Activated CD4-positive, alpha-beta T cell treated with anti-CD3 and anti-CD28 coated beads, Interleukin-2, amount 10 ng/mL, durations not matched to agents 7 days and 5 days (primary cell): ENCODE measurements around the gene LRRC55. TPM values are rescaled to one million over a fixed set of nuclear protein-coding genes. Genes with fewer than 3 reads are reported as not detected.

Experiments
- CTCF ChIA-PET: fragments of 350-600 bp; sonication (Branson Sonifier 250); formaldehyde crosslinking; loops from one replicate; lab custom pipeline; 2021; ENCODE audit warnings: antibody characterized with exemption; lab: Charles Lee
- POLR2A ChIA-PET: fragments of 350-600 bp; sonication (Branson Sonifier 250); formaldehyde crosslinking; loops from one replicate; lab custom pipeline; 2021; ENCODE audit warnings: antibody characterized with exemption; lab: Charles Lee
- DNase-seq: peaks from one replicate; pipeline ENCODE4 v3.0.0-alpha.2; 2020
- H3K27ac Mint-ChIP-seq: one replicate; pipeline ENCODE4 v1.8.0; 2021; ENCODE audit warnings: mild to moderate bottlenecking, moderate library complexity, mixed read lengths
- H3K27me3 Mint-ChIP-seq: one replicate; pipeline ENCODE4 v1.8.0; 2021; ENCODE audit warnings: mixed read lengths
- H3K36me3 Mint-ChIP-seq: one replicate; pipeline ENCODE4 v1.8.0; 2021; ENCODE audit warnings: low read depth, mixed read lengths
- H3K4me1 Mint-ChIP-seq: one replicate; pipeline ENCODE4 v1.8.0; 2021; ENCODE audit warnings: mixed read lengths
- H3K4me3 Mint-ChIP-seq: one replicate; pipeline ENCODE4 v1.8.0; 2021; ENCODE audit warnings: mild to moderate bottlenecking, moderate library complexity, mixed read lengths
- H3K9me3 Mint-ChIP-seq: one replicate; pipeline ENCODE4 v1.8.0; 2021; ENCODE audit warnings: mixed read lengths
- total RNA-seq, 2 experiments: library from RNA; stranded (reverse); gene quantifications; one replicate each; pipeline ENCODE4 v1.2.3, GENCODE V29; 2021

LRRC55 gene, protein sequence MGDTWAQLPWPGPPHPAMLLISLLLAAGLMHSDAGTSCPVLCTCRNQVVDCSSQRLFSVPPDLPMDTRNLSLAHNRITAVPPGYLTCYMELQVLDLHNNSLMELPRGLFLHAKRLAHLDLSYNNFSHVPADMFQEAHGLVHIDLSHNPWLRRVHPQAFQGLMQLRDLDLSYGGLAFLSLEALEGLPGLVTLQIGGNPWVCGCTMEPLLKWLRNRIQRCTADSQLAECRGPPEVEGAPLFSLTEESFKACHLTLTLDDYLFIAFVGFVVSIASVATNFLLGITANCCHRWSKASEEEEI
- total RNA-seq = not detected

DNA sequence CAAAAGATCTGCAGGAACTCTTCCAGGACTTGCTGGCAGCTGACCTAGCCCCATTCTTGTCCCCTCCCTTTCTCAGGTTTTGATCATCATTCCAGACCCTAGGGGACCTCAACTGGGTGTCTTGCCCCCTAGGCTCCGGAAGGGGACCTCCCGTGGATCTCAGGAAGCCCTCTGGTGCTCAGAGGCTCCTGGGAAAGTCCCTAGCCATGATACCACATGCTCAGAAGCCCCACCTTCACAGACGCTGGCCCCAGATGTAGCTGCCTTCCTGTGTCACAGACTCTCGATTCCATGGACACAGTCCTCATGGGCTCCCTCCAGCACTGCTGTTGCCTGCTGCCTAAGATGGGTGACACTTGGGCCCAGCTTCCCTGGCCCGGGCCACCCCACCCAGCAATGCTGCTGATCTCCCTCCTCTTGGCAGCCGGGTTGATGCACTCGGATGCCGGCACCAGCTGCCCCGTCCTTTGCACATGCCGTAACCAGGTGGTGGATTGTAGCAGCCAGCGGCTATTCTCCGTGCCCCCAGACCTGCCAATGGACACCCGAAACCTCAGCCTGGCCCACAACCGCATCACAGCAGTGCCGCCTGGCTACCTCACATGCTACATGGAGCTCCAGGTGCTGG, at the start of gene LRRC55:
LRRC55 (plus strand) TSS at position 276 of the 628 bp plus-strand sequence; CDS start at position 346, 70 bp downstream.
- no peaks in the 10 kb centered on the region for H3K9me3 Mint-ChIP-seq
- peaks cover 25% of the 10 kb centered on the region for H3K27me3 Mint-ChIP-seq
- POLR2A ChIA-PET = no interaction called here
- no peaks in the 10 kb centered on the region for H3K36me3 Mint-ChIP-seq
- CTCF ChIA-PET = no interaction called here
- no peak for DNase-seq
- no peak within 1 kb of the TSS for H3K4me3 Mint-ChIP-seq
- H3K27ac Mint-ChIP-seq = no peak within 1 kb of the TSS
- no peaks in the 10 kb centered on the region for H3K4me1 Mint-ChIP-seq

DNA sequence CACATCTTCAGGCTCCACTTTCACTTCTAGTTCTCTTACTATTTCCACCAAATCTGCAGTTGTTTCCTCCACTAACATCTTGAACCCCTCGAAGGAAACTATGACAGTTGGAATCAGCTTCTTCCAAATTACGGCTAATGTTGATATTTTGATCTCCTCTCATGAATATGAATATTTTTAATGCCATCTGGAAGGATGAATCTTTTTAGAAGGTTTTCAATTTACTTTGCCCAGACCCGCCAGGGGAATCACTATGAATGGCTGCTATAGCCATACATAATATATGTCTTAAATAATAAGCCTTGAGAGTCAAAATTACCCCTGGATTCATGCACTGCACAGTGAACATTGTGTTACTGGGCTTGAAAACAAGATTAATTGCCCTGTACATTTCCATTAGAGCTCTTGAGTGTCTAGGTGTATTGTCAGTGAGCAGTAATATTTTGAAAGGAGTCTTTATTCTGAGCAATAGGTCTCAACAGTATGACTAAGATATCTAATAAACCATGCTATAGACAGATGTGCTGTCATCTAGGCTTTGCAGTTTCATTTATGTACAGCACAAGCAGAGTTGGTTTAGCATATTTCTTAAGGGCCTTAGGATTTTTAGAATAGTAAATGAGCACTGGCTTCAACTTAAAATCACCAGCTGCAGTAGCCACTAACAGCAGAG, 48.3 kb upstream of the LRRC55 start:
- no peak for DNase-seq
- H3K36me3 Mint-ChIP-seq = no peaks in the 10 kb centered on the region
- POLR2A ChIA-PET = no interaction called here
- no peak overlapping the region for H3K4me3 Mint-ChIP-seq
- CTCF ChIA-PET = interaction anchor here (1.3 kb wide), 1 partner anchor 51 kb away, joined by 5 read pairs; no protein-coding TSS in a partner anchor
- peaks cover 2% of the 10 kb centered on the region for H3K27me3 Mint-ChIP-seq
- no peak overlapping the region for H3K27ac Mint-ChIP-seq
- no peaks in the 10 kb centered on the region for H3K4me1 Mint-ChIP-seq
- H3K9me3 Mint-ChIP-seq = no peaks in the 10 kb centered on the region

DNA sequence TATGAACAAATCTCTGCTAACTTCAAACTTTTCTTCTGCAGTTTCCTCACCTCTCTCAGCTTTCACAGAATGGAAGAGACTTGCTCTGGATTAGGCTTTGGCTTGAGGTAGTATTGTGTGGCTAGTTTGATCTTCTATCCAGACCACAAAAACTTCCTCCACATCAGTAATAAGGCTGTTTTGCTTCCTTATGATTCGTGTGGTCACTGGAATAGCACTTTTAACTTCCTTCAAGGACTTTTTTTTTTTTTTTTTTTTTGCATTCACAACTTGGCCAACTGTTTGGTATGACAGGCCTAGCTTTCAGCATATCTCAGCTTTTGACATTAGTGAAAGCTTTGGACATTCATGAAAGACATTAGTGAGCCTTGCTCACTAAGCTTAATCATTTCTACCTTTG, 47.5 kb upstream of the LRRC55 start:
- ChIA-PET POLR2A (no interaction called here), CTCF (interaction anchor here (1.3 kb wide), 1 partner anchor 50 kb away, joined by 5 read pairs; no protein-coding TSS in a partner anchor)
- Mint-ChIP-seq H3K27ac (no peak overlapping the region), H3K4me1 (no peaks in the 10 kb centered on the region), H3K9me3 (no peaks in the 10 kb centered on the region), H3K36me3 (no peaks in the 10 kb centered on the region), H3K27me3 (peaks cover 3% of the 10 kb centered on the region), H3K4me3 (no peak overlapping the region)
- no peak for DNase-seq

DNA sequence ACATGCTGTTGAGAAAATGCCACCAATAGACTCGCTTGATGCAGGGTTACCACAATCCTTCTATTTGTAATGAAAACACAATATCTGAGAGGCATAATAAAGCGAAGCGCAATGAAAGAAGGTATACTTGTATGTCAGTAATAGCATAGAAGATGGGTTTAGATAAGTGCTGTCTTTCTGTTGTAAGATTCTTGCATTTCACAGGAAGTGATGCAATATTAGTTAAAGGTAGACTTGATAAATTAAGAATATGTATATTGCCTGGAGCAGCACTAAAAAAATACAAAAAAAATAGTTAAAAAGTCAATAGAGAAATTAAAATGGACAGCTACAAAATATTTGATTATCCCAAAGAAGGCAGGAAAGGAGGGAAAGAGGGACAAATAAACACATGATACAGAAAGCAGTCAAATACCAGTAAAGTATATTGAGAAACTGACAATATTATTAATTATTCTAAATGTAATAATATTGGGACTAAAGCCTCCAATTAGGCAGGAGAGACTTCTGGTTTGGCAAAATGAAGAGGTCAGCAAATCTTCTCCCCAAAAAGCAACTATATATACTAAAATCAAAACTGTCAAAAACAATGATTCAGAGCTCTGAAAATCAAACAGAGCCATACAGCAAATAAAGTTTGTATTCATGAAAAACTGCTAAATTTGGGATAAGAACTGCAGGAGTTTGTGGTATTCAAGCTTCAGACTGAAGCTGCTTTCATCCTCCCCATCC, 46.6 kb upstream of the LRRC55 start:
- ChIA-PET POLR2A (no interaction called here), CTCF (interaction anchor here (1.3 kb wide), 1 partner anchor 49 kb away, joined by 5 read pairs; no protein-coding TSS in a partner anchor)
- H3K27ac Mint-ChIP-seq = no peak overlapping the region
- H3K9me3 Mint-ChIP-seq = no peaks in the 10 kb centered on the region
- peaks cover 2% of the 10 kb centered on the region for H3K27me3 Mint-ChIP-seq
- no peaks in the 10 kb centered on the region for H3K36me3 Mint-ChIP-seq
- H3K4me1 Mint-ChIP-seq = no peaks in the 10 kb centered on the region
- no peak overlapping the region for H3K4me3 Mint-ChIP-seq
- DNase-seq = no peak

DNA sequence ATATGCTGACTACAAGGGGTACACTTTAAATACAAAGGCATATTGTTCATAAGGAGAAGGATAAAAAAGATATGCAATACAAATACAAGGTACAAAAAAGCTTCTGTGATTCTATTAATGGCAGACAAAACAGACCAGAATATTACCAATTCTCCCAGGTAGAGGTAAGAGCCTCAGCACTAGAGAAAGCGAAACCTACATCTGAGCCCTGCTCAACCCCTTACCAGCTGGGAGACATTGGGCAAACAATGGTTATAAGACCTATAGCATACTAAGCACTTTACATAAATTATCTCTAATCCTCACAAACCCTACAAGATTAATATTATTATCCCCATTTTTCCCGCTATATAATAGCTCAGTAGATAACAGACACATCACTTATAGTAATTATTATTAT, 41.2 kb upstream of the LRRC55 start:
- CTCF ChIA-PET = no interaction called here
- H3K4me3 Mint-ChIP-seq = no peak overlapping the region
- DNase-seq = no peak
- no peaks in the 10 kb centered on the region for H3K4me1 Mint-ChIP-seq
- no peak overlapping the region for H3K27ac Mint-ChIP-seq
- no peaks in the 10 kb centered on the region for H3K9me3 Mint-ChIP-seq
- H3K36me3 Mint-ChIP-seq = no peaks in the 10 kb centered on the region
- POLR2A ChIA-PET = no interaction called here
- peaks cover 5% of the 10 kb centered on the region for H3K27me3 Mint-ChIP-seq

DNA sequence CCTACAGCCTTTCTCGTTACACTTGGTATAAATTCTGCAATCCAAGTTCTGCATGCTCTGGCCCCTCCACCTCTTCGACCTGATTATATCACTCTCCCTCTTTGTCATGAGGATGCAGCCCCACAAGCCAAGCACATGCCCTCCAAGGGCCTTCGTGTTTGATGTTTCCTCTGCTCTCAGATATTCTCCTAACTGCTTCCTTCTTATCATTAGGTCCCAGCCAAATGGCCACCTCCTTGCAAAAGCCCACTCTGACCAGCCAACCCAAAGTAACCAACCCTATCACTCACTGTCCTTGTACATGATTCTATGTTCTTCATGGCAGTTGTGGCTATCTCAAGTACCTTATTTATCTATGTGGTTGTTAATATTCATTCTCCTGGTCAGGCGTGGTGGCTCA, 38.3 kb upstream of the LRRC55 start:
- Mint-ChIP-seq H3K27ac (no peak overlapping the region), H3K27me3 (peaks cover 5% of the 10 kb centered on the region), H3K4me3 (no peak overlapping the region), H3K36me3 (no peaks in the 10 kb centered on the region), H3K9me3 (no peaks in the 10 kb centered on the region), H3K4me1 (no peaks in the 10 kb centered on the region)
- ChIA-PET CTCF (no interaction called here), POLR2A (no interaction called here)
- no peak for DNase-seq

DNA sequence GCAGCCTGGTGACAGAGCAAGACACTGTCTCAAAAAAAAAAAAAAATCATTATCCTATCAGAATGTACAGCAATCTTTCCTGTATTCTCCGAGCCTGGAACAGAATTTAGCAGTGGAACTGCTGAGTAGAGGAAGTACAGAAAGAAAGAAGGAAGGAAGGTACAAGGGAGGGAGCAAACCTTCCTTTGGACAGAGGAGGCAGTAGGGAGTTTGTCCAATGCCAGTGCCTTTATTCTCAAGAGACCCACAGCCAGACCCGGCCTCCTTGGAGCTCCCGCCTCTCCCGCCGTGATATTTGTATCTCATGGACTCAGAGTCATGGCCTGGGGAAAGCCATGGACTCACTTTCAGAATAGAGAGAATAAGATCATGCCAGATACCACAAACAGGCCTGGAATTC, 37.7 kb upstream of the LRRC55 start:
- no peaks in the 10 kb centered on the region for H3K4me1 Mint-ChIP-seq
- POLR2A ChIA-PET = no interaction called here

DNA sequence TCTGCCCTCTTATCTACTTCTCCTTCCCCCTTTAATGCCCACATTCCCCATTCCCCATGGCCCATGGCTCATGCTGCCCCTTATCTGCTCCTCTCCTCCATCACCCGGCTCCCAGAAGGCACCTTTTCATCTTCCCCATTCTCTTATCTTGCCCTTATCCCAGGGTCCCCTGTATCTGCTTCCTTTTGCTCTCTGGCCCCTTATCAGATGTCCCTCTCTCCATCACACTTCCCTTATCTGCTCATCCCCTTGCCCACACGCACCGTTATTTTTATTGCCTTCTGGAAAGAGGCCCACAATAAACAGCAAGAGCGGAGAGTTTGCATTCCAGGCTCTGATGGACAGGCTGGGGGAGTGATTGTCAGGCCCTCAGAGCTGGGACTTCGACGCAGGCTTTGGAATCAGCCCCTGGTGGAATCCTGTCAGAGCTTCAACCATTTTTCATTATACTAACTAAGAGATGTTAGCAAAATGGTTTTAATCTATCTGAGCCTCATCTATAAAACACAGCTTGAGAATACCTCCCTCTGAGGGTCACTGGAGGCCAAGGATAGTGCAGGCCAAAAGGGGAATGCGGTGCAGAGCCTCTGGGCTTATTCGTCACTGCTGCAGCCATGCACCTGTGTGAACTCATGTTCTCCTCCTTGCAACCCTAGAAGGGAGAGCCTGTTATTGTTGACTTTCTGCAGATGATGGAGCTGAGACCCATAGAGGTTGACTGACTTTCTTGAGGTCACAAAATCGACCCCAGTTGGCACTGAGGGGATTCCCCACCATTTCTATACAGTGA, 37.0 kb upstream of the LRRC55 start:
- POLR2A ChIA-PET = no interaction called here
- CTCF ChIA-PET = no interaction called here
- no peak for DNase-seq
- Mint-ChIP-seq H3K4me1 (no peaks in the 10 kb centered on the region), H3K27me3 (peaks cover 3% of the 10 kb centered on the region), H3K9me3 (no peaks in the 10 kb centered on the region), H3K36me3 (no peaks in the 10 kb centered on the region), H3K27ac (no peak overlapping the region), H3K4me3 (no peak overlapping the region)

More for the DNA sequence above, 37.7 kb upstream of the LRRC55 start:
- CTCF ChIA-PET = no interaction called here
- no peak overlapping the region for H3K27ac Mint-ChIP-seq
- H3K27me3 Mint-ChIP-seq = peaks cover 3% of the 10 kb centered on the region
- DNase-seq = no peak
- H3K9me3 Mint-ChIP-seq = no peaks in the 10 kb centered on the region
- H3K36me3 Mint-ChIP-seq = no peaks in the 10 kb centered on the region
- no peak overlapping the region for H3K4me3 Mint-ChIP-seq

DNA sequence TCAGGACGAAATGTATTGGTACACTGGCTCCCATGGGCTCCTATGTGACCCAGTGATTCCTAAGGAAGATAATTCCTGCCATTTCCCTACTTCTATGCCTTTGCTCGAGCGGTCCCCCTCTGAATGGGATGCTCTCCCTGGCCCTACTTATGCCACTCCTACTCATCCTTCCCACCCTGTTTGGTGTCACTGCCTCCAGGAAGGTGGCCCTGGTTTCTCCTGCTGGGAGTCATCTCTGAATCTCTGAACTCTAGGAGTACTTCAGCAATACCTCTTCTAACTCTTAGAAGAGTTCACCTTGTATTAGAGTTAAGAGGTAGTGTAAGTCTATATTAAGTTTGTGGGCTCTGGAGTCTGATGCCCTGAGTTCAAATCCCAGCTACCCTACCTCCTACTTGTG, 35.5 kb upstream of the LRRC55 start:
- H3K27ac Mint-ChIP-seq = no peak overlapping the region
- ChIA-PET CTCF (interaction anchor here (1.0 kb wide), 1 partner anchor 17 kb away, joined by 3 read pairs; no protein-coding TSS in a partner anchor), POLR2A (no interaction called here)
- H3K9me3 Mint-ChIP-seq = no peaks in the 10 kb centered on the region
- no peak overlapping the region for H3K4me3 Mint-ChIP-seq
- DNase-seq = no peak
- no peaks in the 10 kb centered on the region for H3K36me3 Mint-ChIP-seq
- no peaks in the 10 kb centered on the region for H3K4me1 Mint-ChIP-seq
- peaks cover 3% of the 10 kb centered on the region for H3K27me3 Mint-ChIP-seq

DNA sequence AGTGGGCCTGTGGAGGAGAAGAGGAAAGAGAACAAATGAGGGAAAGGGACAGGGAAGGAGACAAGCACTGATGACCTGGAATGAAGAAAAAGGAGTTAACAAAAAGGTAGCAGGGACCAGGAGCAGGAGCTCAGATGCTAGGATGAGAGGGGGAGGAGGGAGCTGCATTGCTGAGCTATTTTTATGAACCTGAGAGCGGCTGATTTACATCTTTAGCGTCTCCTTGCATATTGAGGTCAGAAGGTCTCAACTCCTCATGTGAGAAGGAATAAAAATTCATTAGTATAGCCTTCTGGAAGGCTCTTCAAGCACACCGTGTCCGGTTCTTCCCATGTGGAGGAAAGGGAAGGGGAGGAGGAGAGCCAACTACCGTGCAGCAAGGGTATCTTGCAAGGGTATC, 33.1 kb upstream of the LRRC55 start:
- Mint-ChIP-seq H3K27me3 (no peaks in the 10 kb centered on the region), H3K36me3 (no peaks in the 10 kb centered on the region), H3K4me1 (no peaks in the 10 kb centered on the region), H3K4me3 (no peak overlapping the region), H3K27ac (no peak overlapping the region), H3K9me3 (no peaks in the 10 kb centered on the region)
- POLR2A ChIA-PET = no interaction called here
- CTCF ChIA-PET = no interaction called here
- DNase-seq = no peak

DNA sequence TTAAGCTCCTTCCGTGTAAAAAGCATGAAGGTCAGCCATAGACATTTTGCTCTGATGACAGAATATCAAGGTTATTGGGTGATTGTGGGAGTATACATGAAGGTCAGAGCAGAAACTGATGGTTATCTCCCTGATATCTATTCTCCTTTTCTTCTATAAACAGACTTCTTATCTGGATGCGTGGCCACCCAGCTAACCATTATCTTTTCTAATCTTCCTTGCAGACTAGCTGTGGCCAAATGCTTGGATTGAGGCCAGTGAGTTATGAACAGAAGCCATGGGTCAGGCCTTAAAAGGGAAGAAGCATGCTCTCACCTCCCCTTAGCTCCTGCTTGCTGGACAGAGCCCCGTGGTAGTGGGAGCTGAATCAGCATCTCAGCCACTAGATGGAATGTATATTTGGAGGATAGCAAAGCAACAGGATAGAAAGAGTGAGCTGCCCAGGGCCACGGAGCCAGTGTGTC, 31.3 kb upstream of the LRRC55 start:
- CTCF ChIA-PET = interaction anchor here (0.9 kb wide), 1 partner anchor 23 kb away, joined by 3 read pairs; no protein-coding TSS in a partner anchor

DNA sequence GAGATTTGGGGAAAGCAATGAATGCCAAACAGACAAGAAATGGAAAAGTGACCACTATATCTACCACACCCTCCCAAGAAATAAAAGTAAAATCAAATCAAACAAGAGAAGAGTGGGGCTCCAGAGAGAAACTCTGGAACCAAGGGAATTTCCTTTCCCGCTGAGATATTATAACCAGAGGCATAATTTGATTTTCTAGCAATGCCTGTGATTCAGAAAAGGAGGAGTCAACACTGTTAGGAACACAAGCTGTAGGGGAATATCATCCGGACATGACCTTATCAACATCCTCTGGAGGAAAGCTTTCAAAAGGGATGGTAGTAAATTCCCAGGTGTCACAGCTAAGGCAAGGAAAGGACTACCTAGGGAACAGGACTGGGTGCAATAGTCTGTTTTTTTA, 29.6 kb upstream of the LRRC55 start:
- H3K4me1 Mint-ChIP-seq = no peaks in the 10 kb centered on the region
- CTCF ChIA-PET = no interaction called here
- H3K9me3 Mint-ChIP-seq = no peaks in the 10 kb centered on the region
- DNase-seq = no peak
- POLR2A ChIA-PET = no interaction called here
- no peak overlapping the region for H3K4me3 Mint-ChIP-seq
- peaks cover 10% of the 10 kb centered on the region for H3K27me3 Mint-ChIP-seq
- no peak overlapping the region for H3K27ac Mint-ChIP-seq
- H3K36me3 Mint-ChIP-seq = no peaks in the 10 kb centered on the region

More for the DNA sequence above, 31.3 kb upstream of the LRRC55 start:
- Mint-ChIP-seq H3K4me3 (no peak overlapping the region), H3K36me3 (no peaks in the 10 kb centered on the region), H3K4me1 (no peaks in the 10 kb centered on the region), H3K27ac (no peak overlapping the region), H3K27me3 (peaks cover 5% of the 10 kb centered on the region), H3K9me3 (no peaks in the 10 kb centered on the region)
- no peak for DNase-seq
- POLR2A ChIA-PET = no interaction called here
